ENCODE results near the gene SF3B3.

The SF3B3 gene

DNA sequence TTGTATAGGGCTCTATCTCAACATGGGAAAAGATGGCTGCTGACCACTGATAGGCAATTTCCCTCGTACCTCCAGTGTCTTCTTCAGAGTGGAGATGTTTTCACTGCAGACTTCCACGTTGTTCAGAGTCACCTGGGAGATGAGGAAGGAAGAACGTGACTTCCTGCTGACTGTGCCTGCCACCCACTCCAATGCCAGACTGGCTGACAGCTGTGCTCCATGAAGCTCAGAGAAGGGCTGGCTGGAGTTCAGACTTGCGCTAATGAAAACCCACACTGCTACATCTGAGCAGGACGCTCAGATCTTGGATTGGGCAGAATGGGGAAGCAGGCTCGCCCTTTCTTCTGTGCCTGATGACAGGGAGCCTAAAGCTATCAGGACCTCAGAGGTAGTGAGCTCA lies 33.4 kb upstream of the SF3B3 start:
- no peak for DNase-seq (ENCODE audit: extremely low spot score)
- POLR2A ChIA-PET: no interaction called here
- CTCF ChIA-PET: no interaction called here
- TF ChIP-seq BHLHE40 (IDR thresholded peaks at IDR 0.05; ENCODE audit: borderline replicate concordance): no peak
- TF ChIP-seq FOXM1 (IDR thresholded peaks at IDR 0.05; ENCODE audit: borderline replicate concordance): no peak
- no peak for TF ChIP-seq LEF1 (IDR thresholded peaks at IDR 0.05; ENCODE audit: borderline replicate concordance)
- TF ChIP-seq, protein P1, sequence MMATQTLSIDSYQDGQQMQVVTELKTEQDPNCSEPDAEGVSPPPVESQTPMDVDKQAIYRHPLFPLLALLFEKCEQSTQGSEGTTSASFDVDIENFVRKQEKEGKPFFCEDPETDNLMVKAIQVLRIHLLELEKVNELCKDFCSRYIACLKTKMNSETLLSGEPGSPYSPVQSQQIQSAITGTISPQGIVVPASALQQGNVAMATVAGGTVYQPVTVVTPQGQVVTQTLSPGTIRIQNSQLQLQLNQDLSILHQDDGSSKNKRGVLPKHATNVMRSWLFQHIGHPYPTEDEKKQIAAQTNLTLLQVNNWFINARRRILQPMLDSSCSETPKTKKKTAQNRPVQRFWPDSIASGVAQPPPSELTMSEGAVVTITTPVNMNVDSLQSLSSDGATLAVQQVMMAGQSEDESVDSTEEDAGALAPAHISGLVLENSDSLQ (IDR thresholded peaks at IDR 0.05): no peak
- no peak for TF ChIP-seq ARNT (IDR thresholded peaks at IDR 0.05)
- TF ChIP-seq NFRKB (IDR thresholded peaks at IDR 0.05): no peak
- TF ChIP-seq L3MBTL2 (conservative IDR thresholded peaks at IDR 0.05): no peak
- TF ChIP-seq FOXA1 (IDR thresholded peaks at IDR 0.05): no peak
- no peak for TF ChIP-seq ELF4 (IDR thresholded peaks at IDR 0.05)
- TF ChIP-seq HDGF (IDR thresholded peaks at IDR 0.05; ENCODE audit: borderline replicate concordance): no peak
- TF ChIP-seq CTBP1 (IDR thresholded peaks at IDR 0.05; ENCODE audit: borderline replicate concordance): no peak

DNA sequence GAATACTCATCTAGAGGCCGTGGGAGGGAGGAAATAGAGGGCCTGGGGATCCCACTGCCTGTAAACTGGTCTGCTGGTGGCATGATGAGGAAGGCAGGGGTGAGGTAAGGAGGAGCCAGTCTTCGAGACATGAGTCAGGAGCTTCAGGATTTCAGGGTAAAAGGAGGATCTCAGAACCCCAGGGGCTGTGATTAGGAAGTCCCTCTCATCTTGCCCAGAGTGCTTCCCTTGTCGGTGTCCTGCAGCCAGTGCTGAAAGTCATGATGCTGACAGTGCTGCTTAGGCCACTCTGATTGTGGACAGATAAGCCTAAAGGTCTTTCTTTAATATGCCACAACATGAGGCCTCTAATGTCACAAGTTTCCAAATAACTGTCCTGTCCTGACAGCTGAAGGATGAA lies 29.8 kb upstream of the SF3B3 start:
- POLR2A ChIA-PET: no interaction called here

DNA sequence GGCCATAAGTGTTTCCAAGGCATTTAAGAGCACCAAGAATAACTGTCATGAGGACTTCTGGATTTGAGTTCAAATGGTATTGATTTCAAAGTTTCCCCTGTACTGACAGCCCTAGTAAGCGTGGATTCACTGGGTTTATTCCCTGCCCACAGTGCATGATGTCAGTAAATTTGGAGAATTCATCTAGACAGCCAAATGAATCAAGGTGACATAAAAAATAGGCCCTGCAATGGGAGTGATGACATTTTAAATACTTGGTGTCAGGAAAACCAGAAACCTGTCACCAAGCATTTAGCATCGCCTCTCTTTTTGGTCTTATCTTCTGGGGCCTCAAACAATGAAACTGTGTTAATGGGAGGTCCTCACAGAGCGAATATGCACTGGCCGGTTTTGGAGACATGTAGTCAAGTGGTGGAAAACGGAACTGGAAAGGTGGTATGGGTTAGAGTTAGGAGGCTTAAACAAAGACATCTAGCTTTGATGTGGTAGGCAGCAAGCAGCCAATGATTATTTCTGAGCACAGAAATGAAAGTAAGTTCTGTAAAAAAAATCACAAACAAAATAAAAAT lies 29.3 kb upstream of the SF3B3 start:
- ChIA-PET POLR2A (no interaction called here), CTCF (interaction anchor here (0.7 kb wide), 1 partner anchor 160 kb away, joined by 3 read pairs; no protein-coding TSS in a partner anchor)
- no peak for DNase-seq (ENCODE audit: extremely low spot score)
- TF ChIP-seq SUZ12 (IDR thresholded peaks at IDR 0.05): no peak
- no peak for TF ChIP-seq CTBP1 (IDR thresholded peaks at IDR 0.05; ENCODE audit: borderline replicate concordance)
- no peak for TF ChIP-seq ELF4 (IDR thresholded peaks at IDR 0.05)
- TF ChIP-seq L3MBTL2 (conservative IDR thresholded peaks at IDR 0.05): no peak
- no peak for TF ChIP-seq LEF1 (IDR thresholded peaks at IDR 0.05; ENCODE audit: borderline replicate concordance)
- TF ChIP-seq SP1 (IDR thresholded peaks at IDR 0.05): no peak
- TF ChIP-seq ZNF384 (IDR thresholded peaks at IDR 0.05): no peak
- TF ChIP-seq FOXM1 (IDR thresholded peaks at IDR 0.05; ENCODE audit: borderline replicate concordance): no peak
- TF ChIP-seq HDGF (IDR thresholded peaks at IDR 0.05; ENCODE audit: borderline replicate concordance): no peak
- no peak for TF ChIP-seq ARNT (IDR thresholded peaks at IDR 0.05)
- no peak for TF ChIP-seq NFRKB (IDR thresholded peaks at IDR 0.05)
- no peak for TF ChIP-seq TARDBP (IDR thresholded peaks at IDR 0.05)
- TF ChIP-seq FOXA1 (IDR thresholded peaks at IDR 0.05): no peak
- TF ChIP-seq FOXK2 (IDR thresholded peaks at IDR 0.05): no peak
- no peak for TF ChIP-seq BHLHE40 (IDR thresholded peaks at IDR 0.05; ENCODE audit: borderline replicate concordance)
- TF ChIP-seq, protein P1 (IDR thresholded peaks at IDR 0.05): no peak

More for the DNA sequence above, 29.8 kb upstream of the SF3B3 start:
- TF ChIP-seq FOXA1 (IDR thresholded peaks at IDR 0.05) (no peak), LEF1 (IDR thresholded peaks at IDR 0.05; ENCODE audit: borderline replicate concordance) (no peak), TARDBP (IDR thresholded peaks at IDR 0.05) (no peak), SUZ12 (IDR thresholded peaks at IDR 0.05) (no peak), HDGF (IDR thresholded peaks at IDR 0.05; ENCODE audit: borderline replicate concordance) (no peak), FOXM1 (IDR thresholded peaks at IDR 0.05; ENCODE audit: borderline replicate concordance) (no peak), SP1 (IDR thresholded peaks at IDR 0.05) (no peak), ZNF384 (IDR thresholded peaks at IDR 0.05) (no peak), ELF4 (IDR thresholded peaks at IDR 0.05) (no peak), ARNT (IDR thresholded peaks at IDR 0.05) (no peak), FOXK2 (IDR thresholded peaks at IDR 0.05) (no peak), NFRKB (IDR thresholded peaks at IDR 0.05) (no peak), BHLHE40 (IDR thresholded peaks at IDR 0.05; ENCODE audit: borderline replicate concordance) (no peak), L3MBTL2 (conservative IDR thresholded peaks at IDR 0.05) (no peak), CTBP1 (IDR thresholded peaks at IDR 0.05; ENCODE audit: borderline replicate concordance) (no peak)
- TF ChIP-seq, protein P1 (IDR thresholded peaks at IDR 0.05): no peak
- DNase-seq (ENCODE audit: extremely low spot score): no peak
- CTCF ChIA-PET: no interaction called here

DNA sequence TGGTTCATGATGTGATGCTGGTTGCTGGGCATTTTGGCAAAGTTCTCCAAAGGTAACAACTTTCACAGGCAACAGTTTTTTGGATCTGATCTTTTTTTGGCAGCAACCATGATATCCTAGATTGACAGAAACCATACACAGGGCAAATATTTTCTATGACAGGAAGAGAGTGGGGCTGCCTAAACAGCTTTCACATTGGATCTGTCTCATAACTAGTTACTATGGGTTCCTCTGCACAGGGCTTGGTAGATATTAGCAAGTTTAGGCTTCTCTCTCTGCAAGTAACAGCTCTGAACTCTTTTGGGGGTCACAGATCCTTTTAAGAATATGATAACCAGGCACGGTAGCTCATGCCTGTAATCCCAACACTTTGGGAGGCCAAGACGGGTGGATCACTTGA lies 28.8 kb upstream of the SF3B3 start:
- POLR2A ChIA-PET: no interaction called here
- CTCF ChIA-PET: interaction anchor here (0.7 kb wide), 2 partner anchors 125 to 159 kb away, joined by 3 to 6 read pairs; no protein-coding TSS in a partner anchor
- no peak for DNase-seq (ENCODE audit: extremely low spot score)
- TF ChIP-seq ELF4 (IDR thresholded peaks at IDR 0.05) (no peak), FOXM1 (IDR thresholded peaks at IDR 0.05; ENCODE audit: borderline replicate concordance) (no peak), SUZ12 (IDR thresholded peaks at IDR 0.05) (no peak)

DNA sequence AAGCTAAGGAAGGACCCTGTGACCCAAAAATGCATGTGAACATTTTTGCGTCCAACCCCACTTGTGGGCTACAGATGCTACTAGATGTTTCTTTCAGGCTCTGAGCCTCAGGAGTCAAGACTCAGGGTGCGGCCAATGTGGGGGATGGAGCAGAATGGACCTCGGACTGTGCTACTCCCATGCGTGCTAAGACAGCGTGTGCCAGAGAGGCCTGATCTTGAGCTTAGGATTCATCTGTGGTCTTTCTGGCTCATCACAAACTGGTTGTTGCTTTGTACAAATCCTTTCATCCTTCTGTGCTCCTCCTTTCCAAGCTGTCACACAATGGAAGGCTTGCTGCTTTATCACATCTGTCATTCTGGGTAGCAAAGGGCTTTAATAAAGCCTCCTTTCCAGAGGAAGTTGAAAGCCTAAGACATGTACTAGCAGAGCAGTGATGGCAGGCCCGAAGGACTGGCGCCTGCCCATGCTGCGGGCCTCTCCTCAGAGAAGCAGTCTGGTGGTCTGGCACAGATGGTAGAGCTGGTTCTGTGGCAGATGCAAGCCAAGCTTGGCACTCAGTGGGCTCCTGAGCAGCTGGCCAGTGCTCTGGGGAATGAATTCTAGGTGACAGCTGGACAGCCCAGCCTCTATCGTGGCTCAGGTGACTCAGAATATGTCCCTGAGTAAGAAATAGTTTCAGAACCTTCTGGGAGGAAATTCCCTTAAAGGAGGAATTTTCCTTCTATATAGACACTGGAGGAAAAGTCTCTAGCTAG lies 28.0 kb upstream of the SF3B3 start:
- DNase-seq (ENCODE audit: extremely low spot score): no peak
- TF ChIP-seq HDGF (IDR thresholded peaks at IDR 0.05; ENCODE audit: borderline replicate concordance): no peak
- TF ChIP-seq FOXK2 (IDR thresholded peaks at IDR 0.05): no peak
- TF ChIP-seq ELF4 (IDR thresholded peaks at IDR 0.05): no peak
- TF ChIP-seq NFRKB (IDR thresholded peaks at IDR 0.05): no peak
- TF ChIP-seq FOXA1 (IDR thresholded peaks at IDR 0.05): no peak
- CTCF ChIA-PET: interaction anchor here (0.7 kb wide), 1 partner anchor 126 kb away, joined by 6 read pairs; no protein-coding TSS in a partner anchor
- POLR2A ChIA-PET: no interaction called here

DNA sequence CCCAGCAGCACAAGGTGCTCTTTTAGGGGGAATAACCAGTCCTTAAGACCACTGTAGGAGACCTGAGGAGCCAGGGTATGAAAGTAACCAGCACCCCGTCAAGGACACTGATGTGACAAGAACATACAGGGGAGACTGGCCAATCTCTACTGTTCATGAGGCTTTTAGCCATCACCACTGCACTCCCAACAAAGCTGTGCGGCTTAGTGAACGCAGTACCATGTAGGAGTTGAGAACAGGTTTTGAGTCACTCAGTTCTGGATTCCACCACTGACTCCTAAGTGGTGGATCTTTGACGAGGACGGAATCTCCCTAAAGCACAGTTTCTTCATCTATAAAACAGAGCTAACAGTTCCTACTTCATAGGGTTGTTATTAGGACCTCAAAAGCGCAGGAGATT lies 27.1 kb upstream of the SF3B3 start:
- no peak for DNase-seq (ENCODE audit: extremely low spot score)
- POLR2A ChIA-PET: no interaction called here
- CTCF ChIA-PET: no interaction called here
- TF ChIP-seq ZNF384 (IDR thresholded peaks at IDR 0.05) (no peak), NFRKB (IDR thresholded peaks at IDR 0.05) (no peak), HDGF (IDR thresholded peaks at IDR 0.05; ENCODE audit: borderline replicate concordance) (no peak), TARDBP (IDR thresholded peaks at IDR 0.05) (no peak), L3MBTL2 (conservative IDR thresholded peaks at IDR 0.05) (no peak), SUZ12 (IDR thresholded peaks at IDR 0.05) (no peak), SP1 (IDR thresholded peaks at IDR 0.05) (no peak), FOXA1 (IDR thresholded peaks at IDR 0.05) (no peak), ELF4 (IDR thresholded peaks at IDR 0.05) (no peak), ARNT (IDR thresholded peaks at IDR 0.05) (no peak), CTBP1 (IDR thresholded peaks at IDR 0.05; ENCODE audit: borderline replicate concordance) (no peak), BHLHE40 (IDR thresholded peaks at IDR 0.05; ENCODE audit: borderline replicate concordance) (no peak), LEF1 (IDR thresholded peaks at IDR 0.05; ENCODE audit: borderline replicate concordance) (no peak)
- TF ChIP-seq, protein P1 (IDR thresholded peaks at IDR 0.05): no peak
